SK-N-SH treated with all-trans-retinoic acid at 6 μM for 48 hours (cell line): Measurements from ENCODE around the gene WNT5A.

Source experiments
- ATAC-seq: fragments of 200-7000 bp; cut with Tn5 transposase; 3 replicates; pipeline ENCODE4 v1.9.1; 2020; ENCODE audit warnings: mild to moderate bottlenecking, moderate library complexity
- ARNTL ChIP-seq: fragments of 450-650 bp; formaldehyde crosslinking; IDR thresholded peaks from 2 replicates; pipeline ENCODE4 v1.5.0; 2020; ENCODE audit warnings: low read depth, mild to moderate bottlenecking, moderate library complexity, borderline replicate concordance
- BACH2 ChIP-seq: fragments of 250-450 bp; sonication (Bioruptor Pico); IDR thresholded peaks from 2 replicates; pipeline ENCODE4 v1.9.0; 2021; ENCODE audit warnings: mild to moderate bottlenecking, borderline replicate concordance
- CSDC2 ChIP-seq: fragments of 250-450 bp; sonication (Bioruptor Pico); IDR thresholded peaks from 2 replicates; pipeline ENCODE4 v1.5.0; 2020; ENCODE audit warnings: mild to moderate bottlenecking, moderate library complexity
- GLIS3 ChIP-seq: fragments of 250-450 bp; sonication (Bioruptor Pico); IDR thresholded peaks from 2 replicates; pipeline ENCODE4 v1.5.0; 2020; ENCODE audit warnings: mild to moderate bottlenecking, moderate library complexity
- ISL1 ChIP-seq: fragments of 250-450 bp; sonication (Bioruptor Pico); IDR thresholded peaks from 2 replicates; pipeline ENCODE4 v2.1.2; 2022; ENCODE audit warnings: mild to moderate bottlenecking, moderate library complexity
- OSR1 ChIP-seq: fragments of 250-450 bp; sonication (Bioruptor Pico); IDR thresholded peaks from 2 replicates; pipeline ENCODE4 v1.8.0; 2022; ENCODE audit warnings: moderate library complexity, mild to moderate bottlenecking, inconsistent platforms
- PATZ1 ChIP-seq: fragments of 250-450 bp; sonication (Bioruptor Pico); IDR thresholded peaks from 2 replicates; pipeline ENCODE4 v1.8.0; 2020; ENCODE audit warnings: mild to moderate bottlenecking, moderate library complexity, borderline replicate concordance
- PPARA ChIP-seq: fragments of 250-450 bp; sonication (Bioruptor Pico); IDR thresholded peaks from 2 replicates; pipeline ENCODE4 v1.5.0; 2020; ENCODE audit warnings: mild to moderate bottlenecking, borderline replicate concordance
- RARB ChIP-seq: fragments of 250-450 bp; sonication (Bioruptor Pico); IDR thresholded peaks from 2 replicates; pipeline ENCODE4 v1.8.0; 2021; ENCODE audit warnings: mild to moderate bottlenecking, moderate library complexity
- TCF4 ChIP-seq: fragments of 250-450 bp; sonication (Bioruptor Pico); IDR thresholded peaks from 2 replicates; pipeline ENCODE4 v1.8.0; 2021; ENCODE audit warnings: mild to moderate bottlenecking, moderate library complexity, borderline replicate concordance
- TOX ChIP-seq: fragments of 250-450 bp; sonication (Bioruptor Pico); IDR thresholded peaks from 2 replicates; pipeline ENCODE4 v1.8.0; 2021; ENCODE audit warnings: mild to moderate bottlenecking, moderate library complexity, borderline replicate concordance
- TSHZ2 ChIP-seq: fragments of 250-450 bp; sonication (Bioruptor Pico); IDR thresholded peaks from 2 replicates; pipeline ENCODE4 v1.5.0; 2020; ENCODE audit warnings: mild to moderate bottlenecking, moderate library complexity
- ZC3H10 ChIP-seq: fragments of 250-450 bp; sonication (Bioruptor Pico); IDR thresholded peaks from 2 replicates; pipeline ENCODE4 v1.5.1; 2021; ENCODE audit warnings: mild to moderate bottlenecking, moderate library complexity
- ZFP3 ChIP-seq: fragments of 250-450 bp; sonication (Bioruptor Pico); IDR thresholded peaks from 2 replicates; pipeline ENCODE4 v1.5.0; 2020; ENCODE audit warnings: mild to moderate bottlenecking, moderate library complexity
- ZFP30 ChIP-seq: fragments of 450-650 bp; formaldehyde crosslinking; IDR thresholded peaks from 2 replicates; pipeline ENCODE4 v1.5.0; 2022; ENCODE audit warnings: mild to moderate bottlenecking, moderate library complexity
- ZNF565 ChIP-seq: fragments of 450-650 bp; formaldehyde crosslinking; conservative IDR thresholded peaks from 2 replicates; pipeline ENCODE4 v1.5.0; 2020; ENCODE audit warnings: low read depth, mild to moderate bottlenecking, moderate library complexity
- ZNF70 ChIP-seq: fragments of 450-650 bp; formaldehyde crosslinking; IDR thresholded peaks from 2 replicates; pipeline ENCODE4 v1.5.0; 2020; ENCODE audit warnings: mild to moderate bottlenecking, moderate library complexity
- ZNF8 ChIP-seq: fragments of 450-650 bp; formaldehyde crosslinking; IDR thresholded peaks from 2 replicates; pipeline ENCODE4 v1.5.0; 2020; ENCODE audit warnings: mild to moderate bottlenecking, moderate library complexity
- TF ChIP-seq, protein P1 (sequence below): fragments of 250-450 bp; sonication (Bioruptor Pico); IDR thresholded peaks from 2 replicates; pipeline ENCODE4 v1.8.0; 2021; ENCODE audit warnings: low read depth, mild to moderate bottlenecking, moderate library complexity, borderline replicate concordance
- TF ChIP-seq, protein P2 (sequence below): fragments of 250-450 bp; sonication (Bioruptor Pico); IDR thresholded peaks from 2 replicates; pipeline ENCODE4 v1.5.1; 2021; ENCODE audit warnings: mild to moderate bottlenecking, moderate library complexity

Gene WNT5A

GRCh38 chr3:55497250-55497649 is 10.1 kb upstream of the WNT5A start (continued):
- TF ChIP-seq TSHZ2 (CRISPR knock-in tag) = no peak
- no peak for TF ChIP-seq PATZ1
- TF ChIP-seq TOX = no peak
- TF ChIP-seq, protein P1, sequence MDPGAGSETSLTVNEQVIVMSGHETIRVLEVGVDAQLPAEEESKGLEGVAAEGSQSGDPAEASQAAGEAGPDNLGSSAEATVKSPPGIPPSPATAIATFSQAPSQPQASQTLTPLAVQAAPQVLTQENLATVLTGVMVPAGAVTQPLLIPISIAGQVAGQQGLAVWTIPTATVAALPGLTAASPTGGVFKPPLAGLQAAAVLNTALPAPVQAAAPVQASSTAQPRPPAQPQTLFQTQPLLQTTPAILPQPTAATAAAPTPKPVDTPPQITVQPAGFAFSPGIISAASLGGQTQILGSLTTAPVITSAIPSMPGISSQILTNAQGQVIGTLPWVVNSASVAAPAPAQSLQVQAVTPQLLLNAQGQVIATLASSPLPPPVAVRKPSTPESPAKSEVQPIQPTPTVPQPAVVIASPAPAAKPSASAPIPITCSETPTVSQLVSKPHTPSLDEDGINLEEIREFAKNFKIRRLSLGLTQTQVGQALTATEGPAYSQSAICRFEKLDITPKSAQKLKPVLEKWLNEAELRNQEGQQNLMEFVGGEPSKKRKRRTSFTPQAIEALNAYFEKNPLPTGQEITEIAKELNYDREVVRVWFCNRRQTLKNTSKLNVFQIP (CRISPR knock-in tag) = no peak
- TF ChIP-seq CSDC2 (CRISPR knock-in tag) = no peak
- TF ChIP-seq, all 23 proteins: peak for 0

DNA sequence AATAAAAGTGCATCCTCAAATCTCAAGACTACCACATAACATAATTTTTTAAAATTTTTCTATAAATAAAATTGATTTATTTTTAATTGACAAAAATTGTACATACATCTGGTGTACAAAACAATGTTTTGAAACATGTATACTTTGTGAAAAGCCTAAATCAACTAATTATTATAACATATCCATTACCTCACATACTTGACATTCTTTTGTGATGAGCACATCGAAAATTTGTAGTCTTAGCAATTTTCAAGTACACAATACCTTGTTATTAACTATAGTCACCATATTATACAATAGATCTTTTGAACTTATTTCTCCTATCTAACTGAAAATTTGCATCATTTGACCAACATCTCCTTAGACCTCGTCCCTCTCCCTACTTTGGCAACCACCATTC is 7.9 kb upstream of the WNT5A start:
- no peak for ATAC-seq
- TF ChIP-seq ISL1 = peak; percentile 66
- no peak for TF ChIP-seq TOX

DNA sequence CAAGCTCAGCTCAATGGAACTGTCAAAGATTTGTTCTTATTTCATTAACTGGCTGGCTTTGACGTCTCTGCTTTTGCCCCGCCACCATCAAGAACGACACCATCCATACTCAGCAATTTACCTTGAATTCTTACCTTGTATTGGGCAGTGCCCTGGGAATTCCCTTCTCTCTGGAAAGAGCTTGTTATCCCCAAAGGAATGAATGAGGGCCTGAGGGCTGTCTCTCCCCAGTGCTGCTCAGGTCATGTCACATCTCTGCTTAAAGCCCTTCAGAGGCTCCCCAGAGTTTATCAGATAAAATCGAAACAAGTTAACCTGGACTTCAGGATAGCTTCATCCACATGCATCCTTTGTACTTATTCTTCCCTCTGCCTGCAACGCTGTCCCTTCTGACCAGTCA is 5.9 kb upstream of the WNT5A start:
- no peak for ATAC-seq
- TF ChIP-seq PPARA (CRISPR knock-in tag) (no peak), ZC3H10 (CRISPR knock-in tag) (no peak), BACH2 (CRISPR knock-in tag) (no peak), ZNF70 (CRISPR knock-in tag) (no peak), ARNTL (CRISPR knock-in tag) (no peak), TCF4 (no peak), CSDC2 (CRISPR knock-in tag) (no peak), RARB (CRISPR knock-in tag) (no peak), ZNF8 (CRISPR knock-in tag) (no peak), ZFP3 (no peak), TSHZ2 (CRISPR knock-in tag) (no peak), ISL1 (no peak)

- ATAC-seq = peak; percentile 20
- no peak for TF ChIP-seq TOX
- no peak for TF ChIP-seq TSHZ2 (CRISPR knock-in tag)
- TF ChIP-seq ZNF565 (CRISPR knock-in tag) = no peak
- TF ChIP-seq ZNF70 (CRISPR knock-in tag) = no peak
- no peak for TF ChIP-seq ZFP3
- TF ChIP-seq RARB (CRISPR knock-in tag) = no peak
- no peak for TF ChIP-seq CSDC2 (CRISPR knock-in tag)
- TF ChIP-seq, protein P2, sequence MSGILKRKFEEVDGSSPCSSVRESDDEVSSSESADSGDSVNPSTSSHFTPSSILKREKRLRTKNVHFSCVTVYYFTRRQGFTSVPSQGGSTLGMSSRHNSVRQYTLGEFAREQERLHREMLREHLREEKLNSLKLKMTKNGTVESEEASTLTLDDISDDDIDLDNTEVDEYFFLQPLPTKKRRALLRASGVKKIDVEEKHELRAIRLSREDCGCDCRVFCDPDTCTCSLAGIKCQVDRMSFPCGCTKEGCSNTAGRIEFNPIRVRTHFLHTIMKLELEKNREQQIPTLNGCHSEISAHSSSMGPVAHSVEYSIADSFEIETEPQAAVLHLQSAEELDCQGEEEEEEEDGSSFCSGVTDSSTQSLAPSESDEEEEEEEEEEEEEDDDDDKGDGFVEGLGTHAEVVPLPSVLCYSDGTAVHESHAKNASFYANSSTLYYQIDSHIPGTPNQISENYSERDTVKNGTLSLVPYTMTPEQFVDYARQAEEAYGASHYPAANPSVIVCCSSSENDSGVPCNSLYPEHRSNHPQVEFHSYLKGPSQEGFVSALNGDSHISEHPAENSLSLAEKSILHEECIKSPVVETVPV (CRISPR knock-in tag) = no peak
- TF ChIP-seq GLIS3 (CRISPR knock-in tag) = no peak
- TF ChIP-seq, protein P1 (CRISPR knock-in tag) = no peak
- TF ChIP-seq ISL1 = peak; percentile 89
- TF ChIP-seq ZFP30 (CRISPR knock-in tag) = no peak
- no peak for TF ChIP-seq BACH2 (CRISPR knock-in tag)
- TF ChIP-seq ZNF8 (CRISPR knock-in tag) = peak; percentile 7; the same call in 1 of the 2 replicates
- no peak for TF ChIP-seq OSR1 (CRISPR knock-in tag)
Measured at GRCh38 chr3:55491296-55491816, 4.2 kb upstream of the WNT5A start.
